Fibroblast of skin of left quadriceps (primary cell): ENCODE results near the gene EMID1.
A peak's percentile ranks its signal among the peaks of the same experiment; 100 is the strongest.
"Not testable (repeated sequence)": the region's sequence is repeated elsewhere in the genome, so short reads cannot be mapped to it uniquely, and the experiment has no call there.

Experiments used
- DNase-seq, 2 experiments: peaks; one replicate each; pipeline ENCODE4 v3.0.0-alpha.2; 2013; ENCODE audit warnings: low read depth in 2 of 2

The EMID1 gene

GRCh38 chr22:29231971-29232959 is 26.6 kb downstream of the EMID1 start:
- no peak for DNase-seq

- DNase-seq, result no peak
Measured at GRCh38 chr22:29233277-29233877, 27.7 kb downstream of the EMID1 start.

- DNase-seq, result not testable (repeated sequence)
Measured at GRCh38 chr22:29240481-29240880, 34.8 kb downstream of the EMID1 start.

- no peak for DNase-seq
Measured at GRCh38 chr22:29243874-29244446, 38.3 kb downstream of the EMID1 start.

GRCh38 chr22:29244785-29245625 is 39.3 kb downstream of the EMID1 start:
- no peak for DNase-seq

- peak; percentile 21 to 24 for DNase-seq
Measured at GRCh38 chr22:29245626-29246385, 40.1 kb downstream of the EMID1 start.

GRCh38 chr22:29247891-29248290 is 42.2 kb downstream of the EMID1 start:
- DNase-seq, result not testable (repeated sequence)

GRCh38 chr22:29251265-29251664 is 45.6 kb downstream of the EMID1 start:
- DNase-seq, result no peak

- no peak for DNase-seq
Measured at GRCh38 chr22:29251981-29252911, 46.5 kb downstream of the EMID1 start.

GRCh38 chr22:29253561-29254285 is 48.0 kb downstream of the EMID1 start:
- DNase-seq, result no peak

GRCh38 chr22:29254286-29254660 is 48.6 kb downstream of the EMID1 start:
- no peak for DNase-seq

- no peak for DNase-seq
Measured at GRCh38 chr22:29255064-29255621, 49.4 kb downstream of the EMID1 start.

- no peak for DNase-seq
Measured at GRCh38 chr22:29256606-29257325, 51.1 kb downstream of the EMID1 start.

GRCh38 chr22:29257751-29258181 is 52.1 kb downstream of the EMID1 start:
- DNase-seq, result no peak

GRCh38 chr22:29258407-29259252 is 52.9 kb downstream of the EMID1 start:
- no peak for DNase-seq

GRCh38 chr22:29259253-29259899 is 53.7 kb downstream of the EMID1 start:
- no peak for DNase-seq
